ENCODE measurements around the gene CFAP210.

DNA sequence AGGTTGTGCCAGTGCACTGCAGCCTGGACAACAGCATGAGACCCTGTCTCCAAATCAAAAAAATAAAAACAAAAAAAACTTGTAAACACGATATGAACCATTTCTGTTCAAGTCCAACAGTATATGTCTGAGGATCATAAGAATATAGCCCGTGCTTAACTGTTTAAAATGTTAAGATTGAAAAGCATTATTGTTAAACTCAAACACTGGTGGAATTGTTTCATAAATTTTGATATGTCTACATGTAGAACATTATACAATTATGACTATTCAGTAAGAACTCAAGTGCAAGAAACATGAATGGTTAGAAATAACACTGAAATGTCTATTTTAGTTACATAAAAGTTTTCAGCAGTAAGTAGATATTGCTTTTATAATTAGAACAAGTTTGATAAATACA, 80.3 kb downstream of the CFAP210 start:
- TF ChIP-seq, protein P1, sequence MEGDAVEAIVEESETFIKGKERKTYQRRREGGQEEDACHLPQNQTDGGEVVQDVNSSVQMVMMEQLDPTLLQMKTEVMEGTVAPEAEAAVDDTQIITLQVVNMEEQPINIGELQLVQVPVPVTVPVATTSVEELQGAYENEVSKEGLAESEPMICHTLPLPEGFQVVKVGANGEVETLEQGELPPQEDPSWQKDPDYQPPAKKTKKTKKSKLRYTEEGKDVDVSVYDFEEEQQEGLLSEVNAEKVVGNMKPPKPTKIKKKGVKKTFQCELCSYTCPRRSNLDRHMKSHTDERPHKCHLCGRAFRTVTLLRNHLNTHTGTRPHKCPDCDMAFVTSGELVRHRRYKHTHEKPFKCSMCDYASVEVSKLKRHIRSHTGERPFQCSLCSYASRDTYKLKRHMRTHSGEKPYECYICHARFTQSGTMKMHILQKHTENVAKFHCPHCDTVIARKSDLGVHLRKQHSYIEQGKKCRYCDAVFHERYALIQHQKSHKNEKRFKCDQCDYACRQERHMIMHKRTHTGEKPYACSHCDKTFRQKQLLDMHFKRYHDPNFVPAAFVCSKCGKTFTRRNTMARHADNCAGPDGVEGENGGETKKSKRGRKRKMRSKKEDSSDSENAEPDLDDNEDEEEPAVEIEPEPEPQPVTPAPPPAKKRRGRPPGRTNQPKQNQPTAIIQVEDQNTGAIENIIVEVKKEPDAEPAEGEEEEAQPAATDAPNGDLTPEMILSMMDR (IDR thresholded peaks at IDR 0.05) = no peak
- no peak for TF ChIP-seq EZH2 (IDR thresholded peaks at IDR 0.05)
- TF ChIP-seq EZH2phosphoT487 (IDR thresholded peaks at IDR 0.05) = no peak
